HL-60 (cell line): ENCODE measurements around the gene GABRB1.

Experiments used
- CTCF ChIP-seq: IDR thresholded peaks from one replicate; pipeline ENCODE4 v1.5.1; 2011; ENCODE audit warnings: low read length, control low read depth, inconsistent platforms; ENCODE audit not compliant: insufficient read depth
- GABPA ChIP-seq: IDR thresholded peaks from 2 replicates; pipeline ENCODE4 v1.6.1; 2012; ENCODE audit warnings: low read depth
- POLR2AphosphoS5 ChIP-seq: IDR thresholded peaks from 2 replicates; pipeline ENCODE4 v1.6.1; 2012; ENCODE audit warnings: low read depth
- REST ChIP-seq: IDR thresholded peaks from 2 replicates; pipeline ENCODE4 v1.6.1; 2012; ENCODE audit warnings: low read depth; ENCODE audit not compliant: insufficient replicate concordance

- no peak for TF ChIP-seq CTCF
- no peak for TF ChIP-seq POLR2AphosphoS5
- TF ChIP-seq GABPA: no peak
- no peak for TF ChIP-seq REST
Observed at GRCh38 chr4:47218631-47219030, 187.3 kb downstream of the GABRB1 start.
